ENCODE data around the gene FGFRL1.

DNA sequence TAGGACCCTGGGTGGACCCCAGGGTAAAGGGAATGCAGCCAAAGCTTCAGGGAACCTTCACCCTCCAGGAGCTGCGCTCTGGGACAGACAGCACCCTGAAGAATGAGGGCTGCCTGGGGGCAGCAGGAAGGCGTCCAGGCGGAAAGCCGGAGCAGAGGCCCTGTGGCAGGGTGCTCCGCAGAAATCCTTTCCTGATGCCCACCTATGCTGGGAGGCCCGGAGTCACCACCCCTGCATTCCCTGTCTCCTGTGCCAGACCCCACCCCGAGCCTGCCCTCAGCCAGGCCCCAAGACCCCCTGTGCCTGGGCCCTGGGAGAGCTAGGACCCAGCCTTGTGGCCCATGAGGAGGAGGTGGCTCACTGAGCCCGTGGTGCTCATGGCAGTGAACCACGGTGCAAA is 36.8 kb upstream of the FGFRL1 start:
- TF ChIP-seq, protein P1, sequence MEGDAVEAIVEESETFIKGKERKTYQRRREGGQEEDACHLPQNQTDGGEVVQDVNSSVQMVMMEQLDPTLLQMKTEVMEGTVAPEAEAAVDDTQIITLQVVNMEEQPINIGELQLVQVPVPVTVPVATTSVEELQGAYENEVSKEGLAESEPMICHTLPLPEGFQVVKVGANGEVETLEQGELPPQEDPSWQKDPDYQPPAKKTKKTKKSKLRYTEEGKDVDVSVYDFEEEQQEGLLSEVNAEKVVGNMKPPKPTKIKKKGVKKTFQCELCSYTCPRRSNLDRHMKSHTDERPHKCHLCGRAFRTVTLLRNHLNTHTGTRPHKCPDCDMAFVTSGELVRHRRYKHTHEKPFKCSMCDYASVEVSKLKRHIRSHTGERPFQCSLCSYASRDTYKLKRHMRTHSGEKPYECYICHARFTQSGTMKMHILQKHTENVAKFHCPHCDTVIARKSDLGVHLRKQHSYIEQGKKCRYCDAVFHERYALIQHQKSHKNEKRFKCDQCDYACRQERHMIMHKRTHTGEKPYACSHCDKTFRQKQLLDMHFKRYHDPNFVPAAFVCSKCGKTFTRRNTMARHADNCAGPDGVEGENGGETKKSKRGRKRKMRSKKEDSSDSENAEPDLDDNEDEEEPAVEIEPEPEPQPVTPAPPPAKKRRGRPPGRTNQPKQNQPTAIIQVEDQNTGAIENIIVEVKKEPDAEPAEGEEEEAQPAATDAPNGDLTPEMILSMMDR (IDR thresholded peaks at IDR 0.05) = no peak
- TF ChIP-seq POLR2A (IDR thresholded peaks at IDR 0.05) = no peak
